HepG2 (cell line): Measurements from ENCODE around the gene ATP9A.

Experiments used
- CEBPB ChIP-seq: IDR thresholded peaks from 2 replicates; pipeline ENCODE4 v1.6.1; 2011; ENCODE audit warnings: low read depth, low read length, improper control_type of control experiment, borderline replicate concordance
- EP300 ChIP-seq, 3 experiments: sonication (generic) in 1 of 3; formaldehyde crosslinking in 1 of 3; IDR thresholded peaks; 2 replicates each; pipeline versions ENCODE4 v1.5.1 to v1.6.1; 2011 to 2020; ENCODE audit warnings: low read depth in 2 of 3, low read length in 2 of 3, borderline replicate concordance in 1 of 3, improper control_type of control experiment in 1 of 3, mild to moderate bottlenecking in 1 of 3, missing genetic modification reagents in 1 of 3, moderate library complexity in 1 of 3
- HOXA7 ChIP-seq: sonication (generic); formaldehyde crosslinking; IDR thresholded peaks from 2 replicates; pipeline ENCODE4 v1.8.1; 2022; ENCODE audit warnings: mild to moderate bottlenecking, missing genetic modification reagents, moderate library complexity

- TF ChIP-seq CEBPB (no peak), EP300 (IDR thresholded peaks at IDR 0.05; ENCODE audit: low read depth in 2 of 2, low read length in 2 of 2) (no peak), EP300 (CRISPR knock-in tag; IDR thresholded peaks at IDR 0.05; ENCODE audit: borderline replicate concordance) (no peak), HOXA7 (CRISPR knock-in tag) (no peak)
These were observed 69.9 kb downstream of the ATP9A start for GRCh38 chr20:51698252-51698651.
